ENCODE measurements around the gene C11orf16.

DNA sequence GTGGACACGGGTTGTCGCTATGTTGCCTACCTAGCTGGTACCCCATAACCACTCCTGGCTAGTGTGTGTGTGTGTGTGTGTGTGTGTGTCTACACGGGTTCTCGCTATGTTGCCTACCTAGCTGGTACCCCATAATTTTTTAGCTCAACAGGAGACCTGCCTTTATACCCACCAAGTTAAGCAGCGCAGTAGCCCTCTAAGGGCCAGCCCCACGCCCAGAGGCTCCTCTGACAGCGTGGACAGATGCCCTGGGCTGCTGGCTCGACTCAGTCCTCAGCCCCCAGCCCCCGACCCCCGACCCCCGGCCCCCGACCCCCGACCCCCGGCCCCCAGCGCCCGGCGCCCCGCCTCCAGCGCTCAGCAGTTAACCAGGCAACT, 22.1 kb downstream of the C11orf16 start:
- TF ChIP-seq PRDM1 (tag by site-specific recombination; IDR thresholded peaks at IDR 0.05) (no peak), ZNF626 (tag by site-specific recombination; IDR thresholded peaks at IDR 0.05) (no peak), ZNF549 (tag by site-specific recombination; IDR thresholded peaks at IDR 0.05) (no peak), ZNF76 (tag by site-specific recombination; IDR thresholded peaks at IDR 0.05; ENCODE audit: borderline replicate concordance, low read depth) (no peak), ZNF174 (tag by site-specific recombination; IDR thresholded peaks at IDR 0.05) (no peak), TRIM28 (IDR thresholded peaks at IDR 0.05; ENCODE audit: borderline replicate concordance, low read length) (no peak), TCF7L2 (IDR thresholded peaks at IDR 0.05; ENCODE audit: borderline replicate concordance, low read depth, low read length) (no peak)
- TF ChIP-seq, protein P1, sequence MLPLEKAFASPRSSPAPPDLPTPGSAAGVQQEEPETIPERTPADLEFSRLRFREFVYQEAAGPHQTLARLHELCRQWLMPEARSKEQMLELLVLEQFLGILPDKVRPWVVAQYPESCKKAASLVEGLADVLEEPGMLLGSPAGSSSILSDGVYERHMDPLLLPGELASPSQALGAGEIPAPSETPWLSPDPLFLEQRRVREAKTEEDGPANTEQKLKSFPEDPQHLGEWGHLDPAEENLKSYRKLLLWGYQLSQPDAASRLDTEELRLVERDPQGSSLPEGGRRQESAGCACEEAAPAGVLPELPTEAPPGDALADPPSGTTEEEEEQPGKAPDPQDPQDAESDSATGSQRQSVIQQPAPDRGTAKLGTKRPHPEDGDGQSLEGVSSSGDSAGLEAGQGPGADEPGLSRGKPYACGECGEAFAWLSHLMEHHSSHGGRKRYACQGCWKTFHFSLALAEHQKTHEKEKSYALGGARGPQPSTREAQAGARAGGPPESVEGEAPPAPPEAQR (tag by site-specific recombination; IDR thresholded peaks at IDR 0.05): no peak
- TF ChIP-seq, protein P2, sequence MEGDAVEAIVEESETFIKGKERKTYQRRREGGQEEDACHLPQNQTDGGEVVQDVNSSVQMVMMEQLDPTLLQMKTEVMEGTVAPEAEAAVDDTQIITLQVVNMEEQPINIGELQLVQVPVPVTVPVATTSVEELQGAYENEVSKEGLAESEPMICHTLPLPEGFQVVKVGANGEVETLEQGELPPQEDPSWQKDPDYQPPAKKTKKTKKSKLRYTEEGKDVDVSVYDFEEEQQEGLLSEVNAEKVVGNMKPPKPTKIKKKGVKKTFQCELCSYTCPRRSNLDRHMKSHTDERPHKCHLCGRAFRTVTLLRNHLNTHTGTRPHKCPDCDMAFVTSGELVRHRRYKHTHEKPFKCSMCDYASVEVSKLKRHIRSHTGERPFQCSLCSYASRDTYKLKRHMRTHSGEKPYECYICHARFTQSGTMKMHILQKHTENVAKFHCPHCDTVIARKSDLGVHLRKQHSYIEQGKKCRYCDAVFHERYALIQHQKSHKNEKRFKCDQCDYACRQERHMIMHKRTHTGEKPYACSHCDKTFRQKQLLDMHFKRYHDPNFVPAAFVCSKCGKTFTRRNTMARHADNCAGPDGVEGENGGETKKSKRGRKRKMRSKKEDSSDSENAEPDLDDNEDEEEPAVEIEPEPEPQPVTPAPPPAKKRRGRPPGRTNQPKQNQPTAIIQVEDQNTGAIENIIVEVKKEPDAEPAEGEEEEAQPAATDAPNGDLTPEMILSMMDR (tag by site-specific recombination; IDR thresholded peaks at IDR 0.05): no peak
- TF ChIP-seq, protein P3, sequence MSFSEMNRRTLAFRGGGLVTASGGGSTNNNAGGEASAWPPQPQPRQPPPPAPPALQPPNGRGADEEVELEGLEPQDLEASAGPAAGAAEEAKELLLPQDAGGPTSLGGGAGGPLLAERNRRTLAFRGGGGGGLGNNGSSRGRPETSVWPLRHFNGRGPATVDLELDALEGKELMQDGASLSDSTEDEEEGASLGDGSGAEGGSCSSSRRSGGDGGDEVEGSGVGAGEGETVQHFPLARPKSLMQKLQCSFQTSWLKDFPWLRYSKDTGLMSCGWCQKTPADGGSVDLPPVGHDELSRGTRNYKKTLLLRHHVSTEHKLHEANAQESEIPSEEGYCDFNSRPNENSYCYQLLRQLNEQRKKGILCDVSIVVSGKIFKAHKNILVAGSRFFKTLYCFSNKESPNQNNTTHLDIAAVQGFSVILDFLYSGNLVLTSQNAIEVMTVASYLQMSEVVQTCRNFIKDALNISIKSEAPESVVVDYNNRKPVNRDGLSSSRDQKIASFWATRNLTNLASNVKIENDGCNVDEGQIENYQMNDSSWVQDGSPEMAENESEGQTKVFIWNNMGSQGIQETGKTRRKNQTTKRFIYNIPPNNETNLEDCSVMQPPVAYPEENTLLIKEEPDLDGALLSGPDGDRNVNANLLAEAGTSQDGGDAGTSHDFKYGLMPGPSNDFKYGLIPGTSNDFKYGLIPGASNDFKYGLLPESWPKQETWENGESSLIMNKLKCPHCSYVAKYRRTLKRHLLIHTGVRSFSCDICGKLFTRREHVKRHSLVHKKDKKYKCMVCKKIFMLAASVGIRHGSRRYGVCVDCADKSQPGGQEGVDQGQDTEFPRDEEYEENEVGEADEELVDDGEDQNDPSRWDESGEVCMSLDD (tag by site-specific recombination; IDR thresholded peaks at IDR 0.05): no peak
- TF ChIP-seq, protein P4, sequence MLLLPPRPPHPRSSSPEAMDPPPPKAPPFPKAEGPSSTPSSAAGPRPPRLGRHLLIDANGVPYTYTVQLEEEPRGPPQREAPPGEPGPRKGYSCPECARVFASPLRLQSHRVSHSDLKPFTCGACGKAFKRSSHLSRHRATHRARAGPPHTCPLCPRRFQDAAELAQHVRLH (tag by site-specific recombination; IDR thresholded peaks at IDR 0.05): no peak

Measured in HEK293 (cell line).